GM12892 (cell line): ENCODE results near the gene NAPEPLD.
A peak's percentile ranks its signal among the peaks of the same experiment; 100 is the strongest.

ENCODE experiments used
- DNase-seq: peaks from one replicate; pipeline ENCODE4 v3.0.0; 2011; ENCODE audit not compliant: insufficient read length
- FAIRE-seq: peaks from 2 replicates; lab custom pipeline; 2011; peaks lifted over from hg19 to GRCh38; lab: Jason Lieb, UNC
- POLR2A ChIP-seq: IDR thresholded peaks from 2 replicates; pipeline ENCODE4 v1.6.1; 2011; ENCODE audit warnings: low read depth, low read length, control low read depth
- POLR2AphosphoS5 ChIP-seq: IDR thresholded peaks from 2 replicates; pipeline ENCODE4 v1.6.1; 2011; ENCODE audit warnings: low read depth, low read length, control low read depth
- TAF1 ChIP-seq: IDR thresholded peaks from 2 replicates; pipeline ENCODE4 v1.6.1; 2011; ENCODE audit warnings: low read depth, mild to moderate bottlenecking, control low read depth, low read length, borderline replicate concordance

NAPEPLD gene

GRCh38 chr7:103130901-103131624, 17.8 kb downstream of the NAPEPLD start:
- TF ChIP-seq POLR2A (no peak), TAF1 (no peak), POLR2AphosphoS5 (no peak)
- FAIRE-seq (no peak), DNase-seq (no peak)

GRCh38 chr7:103129702-103130549, 19.0 kb downstream of the NAPEPLD start:
- no peak for DNase-seq
- TF ChIP-seq POLR2A: no peak
- no peak for TF ChIP-seq POLR2AphosphoS5
- no peak for TF ChIP-seq TAF1
- FAIRE-seq: peak; percentile 57

GRCh38 chr7:103127006-103127405, 21.9 kb downstream of the NAPEPLD start:
- TF ChIP-seq POLR2AphosphoS5 (no peak), POLR2A (no peak), TAF1 (no peak)
- FAIRE-seq (no peak), DNase-seq (no peak)

GRCh38 chr7:103124429-103124979, 24.4 kb downstream of the NAPEPLD start:
- TF ChIP-seq POLR2A: no peak
- TF ChIP-seq POLR2AphosphoS5: no peak
- no peak for TF ChIP-seq TAF1
- FAIRE-seq (no peak), DNase-seq (no peak)

GRCh38 chr7:103123529-103123928, 25.4 kb downstream of the NAPEPLD start:
- TF ChIP-seq TAF1: no peak
- no peak for TF ChIP-seq POLR2AphosphoS5
- no peak for TF ChIP-seq POLR2A
- FAIRE-seq (no peak), DNase-seq (no peak)

- DNase-seq: no peak
- TF ChIP-seq POLR2A (no peak), POLR2AphosphoS5 (no peak), TAF1 (no peak)
- FAIRE-seq: no peak
These were observed 27.3 kb downstream of the NAPEPLD start for GRCh38 chr7:103121641-103122040.

- TF ChIP-seq POLR2AphosphoS5 (no peak), POLR2A (no peak), TAF1 (no peak)
- no peak for FAIRE-seq
- DNase-seq: no peak
These were observed 28.5 kb downstream of the NAPEPLD start for GRCh38 chr7:103120362-103120761.

- DNase-seq: no peak
- TF ChIP-seq TAF1: no peak
- TF ChIP-seq POLR2A: no peak
- TF ChIP-seq POLR2AphosphoS5: no peak
- no peak for FAIRE-seq
These were observed 29.1 kb downstream of the NAPEPLD start for GRCh38 chr7:103119791-103120291.

GRCh38 chr7:103117465-103117864, 31.4 kb downstream of the NAPEPLD start:
- FAIRE-seq: no peak
- no peak for TF ChIP-seq POLR2A
- TF ChIP-seq POLR2AphosphoS5: no peak
- TF ChIP-seq TAF1: no peak
- DNase-seq: no peak

- FAIRE-seq: no peak
- DNase-seq: no peak
- TF ChIP-seq POLR2AphosphoS5 (no peak), POLR2A (no peak), TAF1 (no peak)
These were observed 31.9 kb downstream of the NAPEPLD start for GRCh38 chr7:103116991-103117390.

GRCh38 chr7:103116511-103116910, 32.4 kb downstream of the NAPEPLD start:
- TF ChIP-seq TAF1 (no peak), POLR2AphosphoS5 (no peak), POLR2A (no peak)
- DNase-seq (no peak), FAIRE-seq (no peak)
